Esophagus muscularis mucosa (tissue), 3 donors: ENCODE measurements around the gene TMCO5A.

Experiments used
- CTCF ChIP-seq, 3 experiments: fragments of 200-600 bp in 2 of 3; fragments of 450-650 bp in 1 of 3; sonication (generic) in 2 of 3; IDR thresholded peaks; one replicate each; pipeline ENCODE4 v1.5.1; 2017 to 2019; ENCODE audit warnings: antibody characterized with exemption in 3 of 3, mild to moderate bottlenecking in 2 of 3, moderate library complexity in 1 of 3
- POLR2A ChIP-seq: fragments of 450-650 bp; IDR thresholded peaks from one replicate; pipeline ENCODE4 v1.6.1; 2017; ENCODE audit warnings: antibody characterized with exemption, moderate library complexity, mild to moderate bottlenecking, low read depth

GRCh38 chr15:37995461-37996347 is 61.3 kb downstream of the TMCO5A start:
- TF ChIP-seq POLR2A (no peak), CTCF (IDR thresholded peaks at IDR 0.05) (peak; percentile 43 to 57 (median 51))
